ENCODE results near the gene PKMYT1.
"Not testable (repeated sequence)": the region's sequence is repeated elsewhere in the genome, so short reads cannot be mapped to it uniquely, and the experiment has no call there.

PKMYT1 gene

GRCh38 chr16:2939968-2940367 is 40.3 kb downstream of the PKMYT1 start:
- H3K9me3 ChIP-seq (ENCODE audit: control insufficient read depth, insufficient read depth, low read length): no peaks in the 10 kb centered on the region
- H3K36me3 ChIP-seq (ENCODE audit: control insufficient read depth, insufficient read depth, low read length): peaks cover 20% of the 10 kb centered on the region
- no peak overlapping the region for H3K27ac ChIP-seq (ENCODE audit: low read depth, low read length)
- no peaks in the 10 kb centered on the region for H3K27me3 ChIP-seq (ENCODE audit: control insufficient read depth, insufficient read depth, low read length)
- no peak overlapping the region for H3K4me3 ChIP-seq (ENCODE audit: low read depth, low read length)
- no peak overlapping the region for H3K9ac ChIP-seq (ENCODE audit: low read depth, low read length)
- no peaks in the 10 kb centered on the region for H3K4me1 ChIP-seq (ENCODE audit: control insufficient read depth, insufficient read depth, low read length)

GRCh38 chr16:2938206-2938605 is 42.0 kb downstream of the PKMYT1 start:
- H3K9ac ChIP-seq (ENCODE audit: low read depth, low read length): no peak overlapping the region
- H3K27ac ChIP-seq (ENCODE audit: low read depth, low read length): no peak overlapping the region
- no peaks in the 10 kb centered on the region for H3K9me3 ChIP-seq (ENCODE audit: control insufficient read depth, insufficient read depth, low read length)
- no peaks in the 10 kb centered on the region for H3K4me1 ChIP-seq (ENCODE audit: control insufficient read depth, insufficient read depth, low read length)
- H3K27me3 ChIP-seq (ENCODE audit: control insufficient read depth, insufficient read depth, low read length): no peaks in the 10 kb centered on the region
- no peak overlapping the region for H3K4me3 ChIP-seq (ENCODE audit: low read depth, low read length)
- H3K36me3 ChIP-seq (ENCODE audit: control insufficient read depth, insufficient read depth, low read length): peaks cover 20% of the 10 kb centered on the region

- Histone ChIP-seq H3K27ac (ENCODE audit: low read depth, low read length) (no peak overlapping the region), H3K36me3 (ENCODE audit: control insufficient read depth, insufficient read depth, low read length) (peaks cover 20% of the 10 kb centered on the region), H3K4me1 (ENCODE audit: control insufficient read depth, insufficient read depth, low read length) (no peaks in the 10 kb centered on the region), H3K9me3 (ENCODE audit: control insufficient read depth, insufficient read depth, low read length) (no peaks in the 10 kb centered on the region), H3K4me3 (ENCODE audit: low read depth, low read length) (no peak overlapping the region), H3K27me3 (ENCODE audit: control insufficient read depth, insufficient read depth, low read length) (no peaks in the 10 kb centered on the region), H3K9ac (ENCODE audit: low read depth, low read length) (no peak overlapping the region)
Measured at GRCh38 chr16:2937170-2937569, 43.1 kb downstream of the PKMYT1 start.

GRCh38 chr16:2936436-2937011 is 43.7 kb downstream of the PKMYT1 start:
- Histone ChIP-seq H3K4me1 (ENCODE audit: control insufficient read depth, insufficient read depth, low read length) (no peaks in the 10 kb centered on the region), H3K4me3 (ENCODE audit: low read depth, low read length) (no peak overlapping the region), H3K9ac (ENCODE audit: low read depth, low read length) (no peak overlapping the region), H3K9me3 (ENCODE audit: control insufficient read depth, insufficient read depth, low read length) (no peaks in the 10 kb centered on the region), H3K36me3 (ENCODE audit: control insufficient read depth, insufficient read depth, low read length) (peaks cover 20% of the 10 kb centered on the region), H3K27ac (ENCODE audit: low read depth, low read length) (no peak overlapping the region), H3K27me3 (ENCODE audit: control insufficient read depth, insufficient read depth, low read length) (no peaks in the 10 kb centered on the region)

- H3K9me3 ChIP-seq (ENCODE audit: control insufficient read depth, insufficient read depth, low read length): no peaks in the 10 kb centered on the region
- H3K36me3 ChIP-seq (ENCODE audit: control insufficient read depth, insufficient read depth, low read length): peaks cover 8% of the 10 kb centered on the region; the same call in 1 of the 2 replicates
- H3K27me3 ChIP-seq (ENCODE audit: control insufficient read depth, insufficient read depth, low read length): no peaks in the 10 kb centered on the region
- H3K9ac ChIP-seq (ENCODE audit: low read depth, low read length): no peak overlapping the region
- H3K4me3 ChIP-seq (ENCODE audit: low read depth, low read length): no peak overlapping the region
- H3K4me1 ChIP-seq (ENCODE audit: control insufficient read depth, insufficient read depth, low read length): no peaks in the 10 kb centered on the region
- no peak overlapping the region for H3K27ac ChIP-seq (ENCODE audit: low read depth, low read length)
Measured at GRCh38 chr16:2934450-2934849, 45.8 kb downstream of the PKMYT1 start.

GRCh38 chr16:2933701-2934100 is 46.5 kb downstream of the PKMYT1 start:
- Histone ChIP-seq H3K4me1 (ENCODE audit: control insufficient read depth, insufficient read depth, low read length) (no peaks in the 10 kb centered on the region), H3K9ac (ENCODE audit: low read depth, low read length) (no peak overlapping the region), H3K9me3 (ENCODE audit: control insufficient read depth, insufficient read depth, low read length) (no peaks in the 10 kb centered on the region), H3K36me3 (ENCODE audit: control insufficient read depth, insufficient read depth, low read length) (peaks cover 7% of the 10 kb centered on the region; the same call in 1 of the 2 replicates), H3K27me3 (ENCODE audit: control insufficient read depth, insufficient read depth, low read length) (no peaks in the 10 kb centered on the region), H3K4me3 (ENCODE audit: low read depth, low read length) (no peak overlapping the region), H3K27ac (ENCODE audit: low read depth, low read length) (no peak overlapping the region)

GRCh38 chr16:2933136-2933535 is 47.1 kb downstream of the PKMYT1 start:
- Histone ChIP-seq H3K27me3 (ENCODE audit: control insufficient read depth, insufficient read depth, low read length) (no peaks in the 10 kb centered on the region), H3K9me3 (ENCODE audit: control insufficient read depth, insufficient read depth, low read length) (no peaks in the 10 kb centered on the region), H3K36me3 (ENCODE audit: control insufficient read depth, insufficient read depth, low read length) (peaks cover 5% of the 10 kb centered on the region; the same call in 1 of the 2 replicates), H3K4me1 (ENCODE audit: control insufficient read depth, insufficient read depth, low read length) (no peaks in the 10 kb centered on the region; the same call in 1 of the 2 replicates), H3K27ac (ENCODE audit: low read depth, low read length) (no peak overlapping the region), H3K9ac (ENCODE audit: low read depth, low read length) (no peak overlapping the region), H3K4me3 (ENCODE audit: low read depth, low read length) (no peak overlapping the region)

- not testable (repeated sequence) for H3K9me3 ChIP-seq (ENCODE audit: control insufficient read depth, insufficient read depth, low read length); H3K36me3 ChIP-seq (ENCODE audit: control insufficient read depth, insufficient read depth, low read length); H3K27ac ChIP-seq (ENCODE audit: low read depth, low read length); H3K4me3 ChIP-seq (ENCODE audit: low read depth, low read length); H3K27me3 ChIP-seq (ENCODE audit: control insufficient read depth, insufficient read depth, low read length); H3K9ac ChIP-seq (ENCODE audit: low read depth, low read length); H3K4me1 ChIP-seq (ENCODE audit: control insufficient read depth, insufficient read depth, low read length)
Measured at GRCh38 chr16:2931231-2931914, 48.9 kb downstream of the PKMYT1 start.

GRCh38 chr16:2930236-2930635 is 50.0 kb downstream of the PKMYT1 start:
- Histone ChIP-seq H3K9ac (ENCODE audit: low read depth, low read length) (no peak overlapping the region), H3K27me3 (ENCODE audit: control insufficient read depth, insufficient read depth, low read length) (no peaks in the 10 kb centered on the region), H3K9me3 (ENCODE audit: control insufficient read depth, insufficient read depth, low read length) (no peaks in the 10 kb centered on the region), H3K4me3 (ENCODE audit: low read depth, low read length) (no peak overlapping the region), H3K36me3 (ENCODE audit: control insufficient read depth, insufficient read depth, low read length) (no peaks in the 10 kb centered on the region), H3K4me1 (ENCODE audit: control insufficient read depth, insufficient read depth, low read length) (peaks cover 3% of the 10 kb centered on the region; the same call in 1 of the 2 replicates), H3K27ac (ENCODE audit: low read depth, low read length) (no peak overlapping the region)

GRCh38 chr16:2929693-2930092 is 50.6 kb downstream of the PKMYT1 start:
- Histone ChIP-seq H3K4me3 (ENCODE audit: low read depth, low read length) (no peak overlapping the region), H3K36me3 (ENCODE audit: control insufficient read depth, insufficient read depth, low read length) (no peaks in the 10 kb centered on the region), H3K27me3 (ENCODE audit: control insufficient read depth, insufficient read depth, low read length) (no peaks in the 10 kb centered on the region)

GRCh38 chr16:2928796-2929195 is 51.5 kb downstream of the PKMYT1 start:
- H3K36me3 ChIP-seq (ENCODE audit: control insufficient read depth, insufficient read depth, low read length): no peaks in the 10 kb centered on the region
- H3K27ac ChIP-seq (ENCODE audit: low read depth, low read length): peak overlapping the region; percentile 46
- no peak overlapping the region for H3K4me3 ChIP-seq (ENCODE audit: low read depth, low read length)
- H3K9ac ChIP-seq (ENCODE audit: low read depth, low read length): no peak overlapping the region
- H3K4me1 ChIP-seq (ENCODE audit: control insufficient read depth, insufficient read depth, low read length): peaks cover 3% of the 10 kb centered on the region; the same call in 1 of the 2 replicates
- H3K9me3 ChIP-seq (ENCODE audit: control insufficient read depth, insufficient read depth, low read length): no peaks in the 10 kb centered on the region
- no peaks in the 10 kb centered on the region for H3K27me3 ChIP-seq (ENCODE audit: control insufficient read depth, insufficient read depth, low read length)

More at GRCh38 chr16:2929693-2930092, 50.6 kb downstream of the PKMYT1 start:
- Histone ChIP-seq H3K27ac (ENCODE audit: low read depth, low read length) (no peak overlapping the region), H3K4me1 (ENCODE audit: control insufficient read depth, insufficient read depth, low read length) (peaks cover 3% of the 10 kb centered on the region; the same call in 1 of the 2 replicates), H3K9ac (ENCODE audit: low read depth, low read length) (no peak overlapping the region), H3K9me3 (ENCODE audit: control insufficient read depth, insufficient read depth, low read length) (no peaks in the 10 kb centered on the region)

All from HUES48 (cell line).